HG02642 (cell line): ENCODE results near the gene RAB43.

Source experiments
- ATAC-seq: cut with Tn5 transposase; IDR thresholded peaks from one replicate; pipeline ENCODE4 v1.9.1; 2021; ENCODE audit warnings: mild to moderate bottlenecking; ENCODE audit not compliant: unreplicated experiment, poor library complexity

The RAB43 gene

DNA sequence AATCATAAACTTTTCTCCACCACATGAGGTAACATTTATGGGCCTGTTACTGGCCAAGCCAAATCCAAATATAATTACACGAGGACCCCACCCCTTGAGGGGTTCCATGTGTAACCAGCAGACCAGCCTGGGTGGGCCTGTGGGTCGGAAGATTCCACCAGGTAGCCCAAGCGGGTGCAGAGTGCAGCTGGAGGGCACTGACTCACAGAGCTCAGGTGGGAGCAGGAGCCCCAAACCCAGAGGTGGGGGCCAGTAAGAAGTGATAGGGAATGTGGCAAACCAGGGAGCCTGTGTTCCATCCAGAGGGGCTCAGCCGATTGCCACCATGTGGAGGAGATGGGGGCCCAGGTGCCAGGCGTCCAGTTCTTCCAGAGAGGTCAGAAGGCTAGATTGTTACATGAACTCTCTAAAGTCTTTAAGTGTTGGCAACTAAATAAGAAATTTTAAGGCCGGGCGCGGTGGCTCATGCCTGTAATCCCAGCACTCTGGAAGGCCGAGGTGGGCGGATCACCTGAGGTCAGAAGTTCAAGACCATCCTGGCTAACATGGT is 58.4 kb downstream of the RAB43 start:
- no peak for ATAC-seq

- no peak for ATAC-seq
These were observed 59.4 kb downstream of the RAB43 start for GRCh38 chr3:129061888-129062834.

DNA sequence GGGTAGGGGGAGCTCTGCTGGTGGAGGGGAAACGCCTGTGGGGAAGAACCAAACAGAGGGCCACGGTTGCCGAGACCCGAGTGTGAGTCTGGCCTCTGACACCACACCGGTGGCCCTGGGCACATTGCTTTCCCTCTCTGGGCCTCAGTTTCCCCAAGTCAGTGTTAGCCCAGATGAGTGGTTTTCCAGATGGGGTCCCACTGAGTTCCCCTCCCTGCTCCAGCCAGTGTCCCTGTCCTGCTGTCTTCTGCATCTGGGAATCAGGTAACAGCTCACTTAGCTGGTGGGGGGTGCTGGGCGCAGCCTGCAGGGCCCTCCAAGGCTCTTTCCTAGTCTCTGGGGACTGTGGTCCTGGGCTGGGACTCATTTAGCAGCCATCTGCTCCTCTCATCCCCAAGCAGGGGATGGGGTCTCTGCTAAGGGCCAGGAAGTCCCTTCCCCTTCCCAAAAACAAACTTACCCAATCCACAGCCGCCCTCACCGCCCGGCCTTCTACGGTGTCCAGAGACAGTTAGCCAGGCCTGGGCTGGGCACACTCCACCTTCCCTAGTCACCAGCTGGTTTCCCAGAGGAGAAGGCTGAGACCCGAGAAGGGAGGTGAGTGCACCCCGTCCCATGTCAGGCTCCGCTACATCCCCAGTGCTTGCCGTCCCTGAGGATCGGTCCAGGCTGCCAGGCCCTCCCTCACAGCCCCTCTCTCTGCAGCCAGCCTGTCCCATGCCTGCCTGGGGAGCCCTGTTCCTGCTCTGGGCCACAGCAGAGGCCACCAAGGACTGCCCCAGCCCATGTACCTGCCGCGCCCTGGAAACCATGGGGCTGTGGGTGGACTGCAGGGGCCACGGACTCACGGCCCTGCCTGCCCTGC is 60.3 kb downstream of the RAB43 start:
- no peak for ATAC-seq

- ATAC-seq: no peak
These were observed 61.2 kb downstream of the RAB43 start, which contains the start of gene GP9 for GRCh38 chr3:129060276-129061022. TSS of gene GP9 (plus strand) at chr3:129060779. CDS start at chr3:129061740, 961 bp downstream.

GRCh38 chr3:129059311-129059958 is 62.2 kb downstream of the RAB43 start:
- ATAC-seq: no peak

GRCh38 chr3:129058441-129059200 is 63.0 kb downstream of the RAB43 start:
- peak; percentile 50 for ATAC-seq

DNA sequence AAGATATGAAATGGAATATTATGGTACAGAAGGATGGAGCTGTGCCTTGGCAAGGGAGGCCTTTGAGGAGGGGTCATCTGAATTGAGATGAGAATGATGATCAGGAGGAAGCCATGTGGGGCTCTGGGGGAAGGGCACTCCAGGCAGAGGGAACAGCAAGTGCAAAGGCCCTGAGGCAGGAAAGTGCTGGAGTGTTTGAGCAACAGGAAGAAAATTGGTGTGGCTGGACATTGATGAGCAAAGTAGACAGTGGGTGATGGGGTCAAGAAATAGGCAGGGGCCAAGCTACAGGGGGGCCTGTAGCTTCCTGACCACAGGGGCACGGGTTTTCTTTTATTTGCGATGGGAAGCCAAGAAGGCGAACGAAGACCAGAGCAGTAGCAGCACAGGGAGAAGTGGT is 64.4 kb downstream of the RAB43 start:
- no peak for ATAC-seq

DNA sequence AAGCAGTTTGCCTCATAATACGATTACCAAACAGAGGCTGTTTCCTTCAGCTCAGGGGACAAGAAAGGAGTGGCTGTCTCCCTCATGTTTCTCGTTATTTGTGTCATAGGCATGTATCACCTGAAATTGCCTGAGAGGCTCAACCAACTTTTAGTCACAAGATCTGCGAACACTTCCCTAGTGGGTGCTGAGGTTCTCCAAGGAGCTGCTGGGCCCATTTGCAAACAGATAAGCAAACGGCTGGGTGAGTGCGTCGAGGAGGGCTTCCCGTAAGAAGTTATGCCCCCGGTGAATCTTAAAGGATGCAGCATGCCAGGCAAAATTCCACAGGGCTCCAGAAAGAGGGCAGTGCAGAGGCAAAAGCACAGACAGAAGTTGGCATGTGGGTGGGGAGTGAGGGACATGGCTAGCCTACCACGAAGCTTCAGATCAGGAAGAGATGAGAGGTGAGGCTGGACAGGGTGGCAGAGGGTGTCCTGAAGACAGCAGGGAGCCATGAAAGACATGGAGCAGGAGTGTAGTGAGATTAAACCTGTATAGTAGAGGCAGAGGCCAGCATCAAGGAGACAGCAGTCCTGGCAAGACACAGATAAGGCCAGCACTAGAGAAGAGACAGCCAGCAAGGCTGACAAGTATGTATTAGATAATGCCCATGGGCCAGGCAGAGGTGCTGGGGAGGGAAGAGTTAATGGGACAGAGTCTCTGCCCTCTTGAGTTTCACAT is 65.0 kb downstream of the RAB43 start:
- no peak for ATAC-seq

DNA sequence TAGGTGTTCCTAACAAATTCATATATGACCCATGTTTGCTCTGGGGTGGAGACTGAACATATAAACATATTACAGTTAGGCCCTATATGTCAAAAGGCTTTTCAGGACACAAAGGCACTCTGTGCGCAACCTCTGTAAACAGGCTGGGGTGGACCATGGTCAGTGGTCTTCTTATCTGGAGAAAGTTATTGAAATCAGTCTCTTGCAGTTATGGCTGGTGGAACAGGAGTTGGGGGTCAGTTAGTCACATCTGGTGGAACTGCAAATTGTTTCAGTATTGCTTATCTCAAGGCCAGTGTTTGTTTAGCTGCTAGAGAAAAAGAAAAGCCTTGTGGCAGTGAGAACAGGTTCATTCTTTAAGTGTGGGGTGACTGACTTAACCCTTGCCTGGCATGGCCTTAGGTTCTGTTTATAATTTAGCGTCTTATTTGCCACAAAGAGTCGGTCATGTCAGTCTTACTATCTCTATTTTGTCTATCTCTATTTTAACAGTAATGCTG is 66.9 kb downstream of the RAB43 start:
- ATAC-seq: no peak

GRCh38 chr3:129052675-129053074 is 68.9 kb downstream of the RAB43 start:
- ATAC-seq: no peak

DNA sequence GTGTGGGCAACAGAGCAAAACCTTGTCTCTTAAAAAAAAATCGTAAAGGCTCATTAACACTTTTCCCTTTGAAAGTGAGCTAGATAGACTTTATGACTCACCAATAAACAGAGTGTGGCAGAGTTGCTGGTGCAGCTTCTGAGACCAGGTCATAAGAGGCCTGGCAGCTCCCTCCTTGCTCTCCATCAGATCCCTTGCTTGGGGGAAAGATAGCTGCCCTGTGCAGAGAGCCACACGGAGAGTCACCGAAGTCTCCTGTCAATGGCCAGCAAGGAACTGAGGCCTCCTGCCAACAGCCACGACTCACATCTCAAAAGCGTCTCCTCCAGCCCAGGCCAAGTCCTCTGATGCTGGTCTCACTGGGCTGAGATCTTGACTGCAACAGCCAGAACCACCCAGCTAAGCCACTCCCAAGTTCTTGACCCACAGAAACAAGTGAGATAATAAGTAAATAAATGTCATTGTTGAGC is 69.7 kb downstream of the RAB43 start:
- ATAC-seq: no peak

- no peak for ATAC-seq
These were observed 70.9 kb downstream of the RAB43 start for GRCh38 chr3:129050556-129051295.

- ATAC-seq: no peak
These were observed 74.1 kb downstream of the RAB43 start for GRCh38 chr3:129047553-129047839.

DNA sequence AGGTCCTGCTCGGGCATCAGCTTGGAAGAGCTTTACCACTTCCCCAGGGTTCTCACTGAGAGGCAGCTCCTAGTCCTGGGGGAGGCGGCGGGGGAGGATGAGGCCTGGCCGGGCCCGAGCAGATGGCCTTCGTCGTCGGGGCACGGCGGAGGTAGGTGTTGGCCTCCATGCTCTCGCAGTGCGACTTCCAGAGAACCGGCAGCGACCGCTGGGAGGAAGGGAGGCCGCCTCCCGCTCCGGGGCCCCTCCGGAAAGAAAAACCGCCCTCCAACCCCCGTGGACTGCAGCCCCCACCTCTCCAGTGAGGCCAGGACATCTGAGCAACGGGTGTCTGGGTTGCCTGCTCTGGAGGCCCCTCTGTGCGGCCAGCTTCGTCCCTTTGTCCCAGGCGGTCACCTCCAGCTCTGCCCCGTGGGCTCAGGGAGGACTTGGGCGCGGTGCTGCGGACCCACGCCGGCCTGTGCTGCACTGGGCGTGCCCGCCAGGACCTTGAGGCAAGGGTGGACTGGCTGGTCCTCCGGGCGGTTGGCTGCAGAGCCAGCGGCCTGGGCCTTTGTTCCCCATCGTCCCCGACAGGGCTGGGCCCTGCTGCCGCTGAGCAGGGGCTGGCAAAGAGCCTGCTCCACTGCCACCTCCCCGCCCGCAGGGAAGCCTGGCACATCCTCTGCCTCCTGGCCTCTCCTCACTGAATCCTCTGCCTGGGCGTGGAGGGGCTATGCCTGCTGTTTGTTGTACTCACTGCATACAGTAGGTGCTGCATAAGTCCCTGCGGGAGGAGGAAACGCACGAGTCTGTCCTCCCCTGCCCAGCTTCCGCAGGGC is 74.7 kb downstream of the RAB43 start:
- no peak for ATAC-seq

DNA sequence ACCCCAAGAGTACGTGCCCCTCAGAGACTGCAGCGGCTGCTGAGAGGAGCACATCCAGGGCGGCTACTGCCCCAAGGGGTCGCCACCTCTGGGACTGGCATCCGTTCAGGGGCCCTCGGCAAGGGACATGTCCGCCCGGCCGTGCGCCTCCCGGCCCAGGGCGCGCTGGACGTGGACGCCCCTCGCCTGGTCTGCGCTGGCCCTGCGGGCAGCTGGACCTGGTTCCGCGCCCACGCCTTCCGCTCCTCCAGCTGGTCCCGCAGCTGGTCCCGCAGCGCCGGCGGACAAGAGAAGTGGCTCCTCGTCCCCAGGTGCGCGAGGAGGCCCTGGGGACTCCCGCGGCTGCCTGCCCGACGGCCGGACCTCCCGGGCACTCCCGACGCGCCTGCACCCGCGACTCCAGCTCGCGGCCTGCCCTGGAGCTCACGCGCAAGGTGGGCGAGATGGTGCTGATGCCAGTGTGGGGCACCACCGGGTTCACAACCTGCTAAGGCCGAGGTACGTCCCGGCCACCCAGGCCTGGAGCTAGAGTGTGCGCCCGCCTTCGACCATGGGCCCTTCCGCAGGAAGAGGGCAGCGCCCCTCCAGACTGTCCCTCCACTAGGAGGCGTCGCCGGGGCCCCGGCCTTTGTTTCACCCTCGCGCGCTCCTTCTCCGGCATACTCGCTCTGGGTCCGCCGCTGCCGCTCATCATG is 75.4 kb downstream of the RAB43 start:
- no peak for ATAC-seq

DNA sequence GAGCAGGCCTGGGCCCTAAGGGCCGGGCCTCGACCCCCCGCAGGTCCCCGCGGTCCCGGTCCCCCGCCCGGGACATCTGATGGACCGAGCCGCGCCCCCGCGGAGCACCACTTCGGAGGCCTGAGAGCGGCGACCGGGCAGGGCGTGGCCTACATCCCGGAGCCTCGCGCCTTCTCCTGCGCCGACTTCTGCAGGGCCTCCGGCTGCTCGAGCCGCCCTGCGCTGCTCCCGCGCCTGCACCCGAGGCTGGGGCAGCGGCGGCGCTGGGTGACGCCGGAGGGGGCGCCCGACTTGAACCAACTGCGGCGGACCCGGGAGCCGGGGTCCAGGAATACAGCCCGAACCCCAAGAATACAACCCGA is 75.9 kb downstream of the RAB43 start:
- ATAC-seq: no peak
